HepG2 (cell line): ENCODE results near the gene SLC43A1. TPM values are rescaled to one million over a fixed set of nuclear protein-coding genes. Genes with fewer than 3 reads are reported as not detected.

Source experiments
- CREB1 ChIP-seq, 2 experiments: fragments of 450-650 bp in 1 of 2; IDR thresholded peaks; 2 replicates each; pipeline ENCODE4 v1.6.1; 2016 to 2017; ENCODE audit warnings: control low read depth in 1 of 2, mild to moderate bottlenecking in 1 of 2, missing compliant biosample characterization in 1 of 2, missing genetic modification characterization in 1 of 2
- KDM5A ChIP-seq: fragments of 200-600 bp; sonication (generic); IDR thresholded peaks from 2 replicates; pipeline ENCODE4 v1.7.0; 2018; ENCODE audit warnings: antibody characterized with exemption, mild to moderate bottlenecking, low read length, borderline replicate concordance
- KIAA2018 ChIP-seq: sonication (generic); formaldehyde crosslinking; IDR thresholded peaks from 2 replicates; pipeline ENCODE4 v1.5.0; 2020; ENCODE audit warnings: mild to moderate bottlenecking, missing genetic modification reagents, borderline replicate concordance
- MAFF ChIP-seq: IDR thresholded peaks from 2 replicates; pipeline ENCODE4 v1.6.1; 2011; ENCODE audit warnings: low read depth, low read length, improper control_type of control experiment
- NFE2L2 ChIP-seq: fragments of 150-350 bp; IDR thresholded peaks from 2 replicates; pipeline ENCODE4 v1.6.1; 2014; ENCODE audit warnings: low read length
- PRPF4 ChIP-seq: fragments of 200-400 bp; formaldehyde crosslinking; IDR thresholded peaks from 2 replicates; pipeline ENCODE4 v1.6.1; 2016; ENCODE audit warnings: low read length, low read depth; ENCODE audit not compliant: poor library complexity, severe bottlenecking
- RAD21 ChIP-seq: fragments of 450-650 bp; formaldehyde crosslinking; IDR thresholded peaks from 2 replicates; pipeline ENCODE4 v1.5.0; 2020; ENCODE audit warnings: mild to moderate bottlenecking
- SSRP1 ChIP-seq: IDR thresholded peaks from 2 replicates; pipeline ENCODE4 v1.6.1; 2016; ENCODE audit warnings: control low read depth
- ZFY ChIP-seq: sonication (generic); formaldehyde crosslinking; IDR thresholded peaks from 2 replicates; pipeline ENCODE4 v1.4.0; 2020; ENCODE audit warnings: missing genetic modification reagents
- ZNF326 ChIP-seq: sonication (generic); formaldehyde crosslinking; IDR thresholded peaks from 2 replicates; pipeline ENCODE4 v1.4.0; 2020; ENCODE audit warnings: missing genetic modification reagents, borderline replicate concordance
- ZNF350 ChIP-seq: sonication (generic); formaldehyde crosslinking; IDR thresholded peaks from 2 replicates; pipeline ENCODE4 v1.4.0; 2020; ENCODE audit warnings: mild to moderate bottlenecking, low read depth, missing genetic modification reagents, borderline replicate concordance
- ZNF580 ChIP-seq: IDR thresholded peaks from 2 replicates; pipeline ENCODE4 v1.6.1; 2016; ENCODE audit warnings: low read depth, borderline replicate concordance
- ZNF646 ChIP-seq: sonication (generic); formaldehyde crosslinking; IDR thresholded peaks from 2 replicates; pipeline ENCODE4 v1.9.0; 2021; ENCODE audit warnings: mild to moderate bottlenecking, missing genetic modification reagents
- ZNF720 ChIP-seq: sonication (generic); formaldehyde crosslinking; IDR thresholded peaks from 2 replicates; pipeline ENCODE4 v1.4.0; 2020; ENCODE audit warnings: missing genetic modification reagents
- ZNF747 ChIP-seq: sonication (generic); formaldehyde crosslinking; IDR thresholded peaks from 2 replicates; pipeline ENCODE4 v1.8.1; 2023; ENCODE audit warnings: missing genetic modification reagents, mild to moderate bottlenecking, borderline replicate concordance
- polyA plus RNA-seq, 8 experiments: library from polyadenylated mRNA; depleted of rRNA in 3 of 8; stranded (reverse) in 7 of 8; unstranded in 1 of 8; fragments of >200 nt; fragmentation: Illumina TruSeq in 4 of 8; extraction: Trizol in 4 of 8; gene quantifications; 2 replicates each; pipeline versions ENCODE4 v1.2.1 to v1.2.3, GENCODE V29; 2011 to 2016; ENCODE audit warnings: low read depth in 4 of 8, missing spikeins in 1 of 8, mixed read lengths in 1 of 8; ENCODE audit not compliant: insufficient read depth in 1 of 8
- total RNA-seq, 5 experiments: library from RNA; depleted of rRNA; stranded (reverse); fragments of >200 nt; fragmentation: Illumina TruSeq; extraction: Trizol; gene quantifications; 2 replicates each; pipeline ENCODE4 v1.2.3, GENCODE V29; 2016; ENCODE audit warnings: low read depth in 1 of 5

Gene SLC43A1
- total and polyA plus RNA-seq, 2 of the 13 experiments (the other 11 are each of a cell fraction or from before 2014, with no cell fraction given): 72.3 to 87.6 TPM

GRCh38 chr11:57499413-57499982, 16.0 kb downstream of the SLC43A1 start (continued):
- TF ChIP-seq PRPF4 (no peak), ZNF350 (CRISPR knock-in tag) (0 out of 2 replicates have a peak, but pooled peaks have one; percentile 8), KDM5A (no peak), ZNF720 (CRISPR knock-in tag) (no peak), NFE2L2 (no peak), ZNF646 (no peak), ZNF747 (CRISPR knock-in tag) (no peak), ZFY (peak; percentile 62; the same call in 1 of the 2 replicates), ZNF326 (CRISPR knock-in tag) (no peak), MAFF (no peak), CREB1 (IDR thresholded peaks at IDR 0.05) (no peak), CREB1 (CRISPR knock-in tag; IDR thresholded peaks at IDR 0.05) (no peak), SSRP1 (peak; percentile 42; the same call in 1 of the 2 replicates), KIAA2018 (CRISPR knock-in tag) (no peak), ZNF580 (CRISPR knock-in tag) (no peak), RAD21 (CRISPR knock-in tag) (peak; percentile 24; the same call in 1 of the 2 replicates)
